NAMALWA (cell line): ENCODE measurements around the gene MAP3K9.

ENCODE experiments used
- DNase-seq: peaks from one replicate; pipeline ENCODE4 v3.0.0-alpha.2; 2015; ENCODE audit warnings: low spot score

MAP3K9 gene

DNA sequence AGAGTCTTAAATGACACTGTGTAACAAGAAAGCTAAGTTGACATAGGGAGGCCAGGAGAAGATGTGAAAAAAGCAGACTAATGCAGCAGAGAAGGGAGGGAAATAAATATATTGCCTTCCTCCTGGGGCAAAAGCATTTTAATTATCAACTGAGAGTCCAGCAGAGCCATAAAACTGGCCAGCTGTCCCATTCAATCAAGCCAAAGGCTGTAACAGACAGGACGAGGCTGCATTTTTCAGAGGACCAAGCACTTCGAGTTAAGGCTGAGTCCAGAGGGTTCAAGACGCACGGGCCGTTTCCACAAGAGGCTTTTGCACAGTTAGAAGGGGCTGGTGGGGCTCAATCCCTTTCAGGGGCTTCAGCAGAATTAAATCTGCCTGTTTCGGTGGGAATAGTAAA lies 20.4 kb downstream of the MAP3K9 start:
- no peak for DNase-seq

DNA sequence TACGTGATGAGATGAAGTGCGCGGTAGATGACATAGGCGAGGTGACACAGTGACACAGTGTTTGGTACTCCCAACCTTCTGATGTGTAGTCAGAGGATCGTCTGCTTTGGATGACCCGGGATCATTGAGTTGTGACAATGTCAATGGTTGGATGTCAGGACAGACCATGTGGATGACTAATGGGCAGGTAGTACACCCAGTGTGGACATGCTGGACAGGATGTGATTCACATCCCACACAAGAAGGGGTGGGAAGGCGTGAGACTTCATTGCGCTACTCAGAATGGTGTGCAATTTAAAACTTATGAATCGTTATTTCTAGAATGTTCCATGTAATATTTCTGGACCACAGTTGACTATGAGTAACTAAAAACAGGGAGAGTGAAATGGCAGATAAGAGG lies 23.8 kb downstream of the MAP3K9 start:
- no peak for DNase-seq

GRCh38 chr14:70784886-70785285 lies 24.4 kb downstream of the MAP3K9 start:
- no peak for DNase-seq

- no peak for DNase-seq
Measured at GRCh38 chr14:70782361-70782760, 27.0 kb downstream of the MAP3K9 start.

DNA sequence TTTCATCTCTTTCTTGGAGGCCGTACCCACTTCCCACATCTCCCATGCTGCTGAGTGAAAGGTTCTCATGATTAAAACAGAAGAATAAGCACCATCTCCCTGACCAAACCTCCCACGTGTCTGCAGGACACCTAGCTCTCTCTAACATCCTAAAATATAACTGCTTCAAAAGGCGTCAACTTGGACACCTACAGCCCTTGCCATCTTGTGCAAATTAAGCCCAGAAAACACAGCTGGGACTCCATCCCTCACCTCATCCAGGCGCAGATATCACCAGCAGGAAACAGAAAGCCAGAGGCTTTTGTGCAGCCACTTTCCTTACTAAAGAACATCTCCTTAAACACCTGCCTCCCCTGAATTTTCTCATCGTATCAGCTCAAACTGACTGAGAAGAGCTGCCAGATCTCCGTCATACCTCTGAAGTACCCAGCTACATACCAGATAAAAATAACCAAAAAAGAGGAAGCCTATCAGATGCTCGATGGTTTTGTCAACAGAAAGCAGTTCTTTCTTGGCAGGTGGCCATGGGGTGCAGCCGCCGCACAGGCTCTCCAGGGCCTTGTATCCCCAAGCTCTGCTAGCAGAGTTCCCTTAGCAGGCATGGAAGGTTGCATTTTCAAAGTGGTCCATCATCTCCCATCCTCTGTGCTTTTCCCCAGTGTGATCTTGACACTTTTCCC lies 28.8 kb downstream of the MAP3K9 start:
- DNase-seq: peak; percentile 75

DNA sequence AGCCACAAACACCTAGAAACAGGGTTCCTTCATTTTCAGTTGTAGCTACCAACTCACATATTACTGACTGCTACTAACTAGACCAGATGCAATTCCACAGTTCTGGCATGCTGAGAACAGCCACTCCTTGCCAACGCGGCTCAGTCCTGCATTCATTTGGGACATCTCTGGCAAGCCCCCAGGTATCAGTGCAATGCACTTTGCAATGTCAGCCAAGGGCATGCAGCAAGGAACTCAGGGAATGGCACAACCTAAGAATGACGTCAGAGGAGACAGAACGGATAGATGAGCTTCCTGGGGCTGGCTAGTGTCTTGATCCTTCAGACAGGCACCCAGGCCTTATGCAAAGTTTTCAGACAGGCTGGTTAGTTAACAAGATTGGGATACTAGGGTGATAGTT lies 29.6 kb downstream of the MAP3K9 start:
- no peak for DNase-seq

DNA sequence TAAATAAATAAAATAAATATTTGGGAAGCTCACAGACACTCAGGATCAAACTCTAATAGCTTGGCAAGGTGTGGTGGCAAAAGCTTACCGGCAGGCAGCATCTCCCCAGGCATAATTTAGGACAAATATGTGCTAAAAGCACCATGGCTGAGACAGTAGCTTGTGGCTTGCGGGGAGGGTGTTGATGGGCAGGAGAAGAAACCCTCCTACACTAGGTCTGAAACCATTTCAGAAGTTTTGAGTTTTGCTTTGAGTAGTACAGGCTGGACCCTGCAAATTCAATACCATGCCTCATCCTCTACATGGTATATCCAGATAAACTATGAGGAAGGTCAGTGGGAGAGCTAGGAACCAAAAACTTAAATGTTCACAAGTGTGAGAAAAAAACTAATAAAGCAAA lies 33.1 kb downstream of the MAP3K9 start:
- no peak for DNase-seq

- DNase-seq: no peak
Measured at GRCh38 chr14:70773182-70773862, 36.0 kb downstream of the MAP3K9 start.

GRCh38 chr14:70771781-70772212 lies 37.5 kb downstream of the MAP3K9 start:
- DNase-seq: no peak

GRCh38 chr14:70770490-70770889 lies 38.8 kb downstream of the MAP3K9 start:
- DNase-seq: no peak

- DNase-seq: no peak
Measured at GRCh38 chr14:70759398-70759797, 49.9 kb downstream of the MAP3K9 start.

DNA sequence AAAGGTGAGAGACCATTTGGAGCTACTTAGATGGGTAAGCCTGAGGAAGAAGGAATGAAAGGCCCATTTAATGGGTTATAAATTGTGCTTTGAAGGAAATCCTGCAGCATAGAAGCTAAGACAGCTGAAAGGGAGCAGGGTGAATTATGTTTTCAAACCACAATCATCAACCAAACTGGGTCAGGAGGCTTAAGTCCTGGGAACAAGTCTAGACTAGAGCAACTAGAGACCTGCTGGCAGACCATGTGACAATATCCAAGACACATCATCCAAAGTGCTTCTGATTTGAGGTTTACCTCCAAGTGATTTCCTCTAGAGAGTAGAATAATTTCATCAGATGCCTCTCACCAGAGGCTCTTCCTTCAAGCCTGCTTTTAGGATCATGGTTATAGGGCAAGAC lies 53.7 kb downstream of the MAP3K9 start:
- no peak for DNase-seq

- DNase-seq: no peak
Measured at GRCh38 chr14:70754991-70755390, 54.3 kb downstream of the MAP3K9 start.

DNA sequence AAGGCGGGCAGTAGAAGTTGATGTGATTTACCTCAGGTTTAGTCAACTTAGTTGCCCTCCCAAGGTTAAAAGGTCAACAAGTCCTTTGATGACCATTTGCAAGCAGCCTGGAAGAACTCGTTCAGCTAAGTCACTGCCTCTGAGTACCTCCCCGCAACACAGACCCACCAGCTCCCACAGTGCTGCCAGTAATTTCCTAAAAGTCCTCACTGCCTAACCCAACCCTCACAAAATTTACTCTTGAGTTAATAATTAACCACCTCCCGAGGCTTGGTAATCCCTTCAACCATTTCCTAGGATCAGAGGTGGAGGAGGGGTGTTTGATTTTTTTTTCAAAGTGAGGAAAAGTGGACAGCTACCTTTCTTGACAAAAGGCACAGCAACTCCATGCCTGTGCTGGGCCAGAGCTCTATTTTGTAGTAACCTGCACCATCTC lies 55.8 kb downstream of the MAP3K9 start:
- no peak for DNase-seq

GRCh38 chr14:70748422-70748821 lies 60.9 kb downstream of the MAP3K9 start:
- no peak for DNase-seq

DNA sequence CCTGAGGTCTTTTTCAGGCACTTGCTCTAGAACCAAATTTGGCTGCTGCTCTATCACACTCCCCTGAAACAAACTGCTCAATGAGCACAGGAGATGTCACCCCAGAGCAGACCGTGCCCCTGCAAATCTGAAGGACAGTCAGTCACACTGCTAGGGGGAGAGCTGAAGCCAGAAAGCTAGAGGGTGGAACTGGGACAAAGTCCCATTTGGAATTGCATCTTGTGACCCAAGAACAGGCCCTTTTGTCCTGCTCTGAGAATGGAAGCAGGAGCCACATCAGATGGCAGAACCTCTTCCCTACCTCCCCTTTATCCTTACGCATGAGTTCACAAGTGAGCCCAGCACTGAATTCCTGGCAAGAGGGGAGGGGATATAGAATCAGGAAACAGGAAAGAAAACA lies 64.7 kb downstream of the MAP3K9 start:
- no peak for DNase-seq

GRCh38 chr14:70742316-70742715 lies 67.0 kb downstream of the MAP3K9 start:
- no peak for DNase-seq

DNA sequence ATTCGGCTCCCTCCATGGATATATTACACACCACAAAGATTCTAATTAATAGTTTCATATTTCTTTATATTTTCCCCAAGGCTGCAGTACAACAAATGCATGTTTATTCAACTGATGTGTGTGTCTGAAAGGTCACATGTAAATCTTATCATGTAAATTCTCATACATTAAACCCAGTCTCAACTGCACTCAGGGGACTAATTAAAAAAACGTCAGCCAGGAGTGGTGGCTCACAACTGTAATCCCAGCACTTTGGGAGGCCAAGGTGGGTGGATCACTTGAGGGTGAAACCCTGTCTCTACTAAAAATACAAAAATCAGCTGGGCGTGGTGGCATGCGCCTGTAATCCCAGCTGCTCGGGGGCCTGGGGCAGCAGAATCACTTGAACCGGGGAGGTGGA lies 67.8 kb downstream of the MAP3K9 start:
- no peak for DNase-seq

GRCh38 chr14:70735043-70735442 lies 74.3 kb downstream of the MAP3K9 start:
- no peak for DNase-seq

- DNase-seq: no peak
Measured at GRCh38 chr14:70731447-70732239, 77.7 kb downstream of the MAP3K9 start.

GRCh38 chr14:70730393-70730792 lies 78.9 kb downstream of the MAP3K9 start:
- no peak for DNase-seq

DNA sequence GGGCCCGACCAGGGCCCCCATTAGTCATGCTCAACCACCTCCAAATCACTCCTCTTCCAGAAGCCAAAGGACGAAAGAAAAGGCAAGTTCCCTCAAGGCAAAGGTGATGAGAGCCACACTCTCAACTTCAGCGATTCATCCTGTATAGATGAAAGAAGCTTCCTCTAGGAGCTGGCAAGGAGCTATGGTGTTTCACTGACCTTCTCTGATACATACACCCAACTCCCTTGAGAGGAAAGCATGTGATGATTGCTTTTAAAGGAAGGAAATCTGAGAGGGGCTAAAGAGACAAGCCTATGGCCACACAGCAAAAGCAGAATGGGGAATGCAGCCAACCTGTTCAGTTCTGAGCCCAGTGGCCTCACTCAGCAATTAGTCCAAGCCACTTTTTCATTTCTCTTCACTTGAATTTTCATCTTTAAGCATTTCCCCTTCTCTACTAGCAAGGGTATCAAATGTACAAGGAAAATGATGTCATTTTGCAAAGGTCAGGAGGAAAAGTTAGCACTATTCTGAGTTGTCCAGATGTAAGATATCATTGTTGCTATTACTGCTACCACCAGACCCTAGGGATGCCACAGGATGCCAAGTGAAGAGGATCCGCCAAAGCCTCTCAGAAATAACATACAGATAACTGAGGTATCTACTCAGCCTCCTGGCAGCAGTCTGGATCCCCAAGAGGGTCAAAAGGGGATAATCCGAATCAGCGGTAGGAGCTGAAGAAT lies 82.5 kb downstream of the MAP3K9 start:
- no peak for DNase-seq
